Stimulated activated naive B cell treated with anti-CD40 and anti-IgM and Interleukin-4, amounts not matched to agents 10 μg/mL and 1 μg/mL and 100 μg/mL, for 72 hours (primary cell): ENCODE measurements around the gene PYGM.

Source experiments
- ATAC-seq, 2 donors: fragments of 150-1000 bp; cut with Tn5 transposase; replicated peaks; 2 replicates each; pipeline ENCODE4 v1.10.0; 2021; ENCODE audit warnings: moderate library complexity in 1 of 2
- DNase-seq: peaks from one replicate; pipeline ENCODE4 v3.0.0; 2021
- H3K27ac Mint-ChIP-seq: one replicate; pipeline ENCODE4 v1.8.0; 2022; ENCODE audit warnings: mild to moderate bottlenecking, mixed read lengths
- H3K27me3 Mint-ChIP-seq, 2 donors: one replicate each; pipeline ENCODE4 v1.8.0; 2022; ENCODE audit warnings: mixed read lengths in 2 of 2
- H3K36me3 Mint-ChIP-seq, 2 donors: one replicate each; pipeline ENCODE4 v1.8.0; 2022; ENCODE audit warnings: mixed read lengths in 2 of 2, mild to moderate bottlenecking in 1 of 2
- H3K4me1 Mint-ChIP-seq, 2 donors: one replicate each; pipeline ENCODE4 v1.8.0; 2022; ENCODE audit warnings: mixed read lengths in 2 of 2, mild to moderate bottlenecking in 1 of 2
- H3K4me3 Mint-ChIP-seq, 2 donors: one replicate each; pipeline ENCODE4 v1.8.0; 2022; ENCODE audit warnings: mild to moderate bottlenecking in 2 of 2, mixed read lengths in 2 of 2, moderate library complexity in 1 of 2
- H3K9me3 Mint-ChIP-seq, 2 donors: one replicate each; pipeline ENCODE4 v1.8.0; 2022; ENCODE audit warnings: mixed read lengths in 2 of 2, mild to moderate bottlenecking in 1 of 2

PYGM gene

DNA sequence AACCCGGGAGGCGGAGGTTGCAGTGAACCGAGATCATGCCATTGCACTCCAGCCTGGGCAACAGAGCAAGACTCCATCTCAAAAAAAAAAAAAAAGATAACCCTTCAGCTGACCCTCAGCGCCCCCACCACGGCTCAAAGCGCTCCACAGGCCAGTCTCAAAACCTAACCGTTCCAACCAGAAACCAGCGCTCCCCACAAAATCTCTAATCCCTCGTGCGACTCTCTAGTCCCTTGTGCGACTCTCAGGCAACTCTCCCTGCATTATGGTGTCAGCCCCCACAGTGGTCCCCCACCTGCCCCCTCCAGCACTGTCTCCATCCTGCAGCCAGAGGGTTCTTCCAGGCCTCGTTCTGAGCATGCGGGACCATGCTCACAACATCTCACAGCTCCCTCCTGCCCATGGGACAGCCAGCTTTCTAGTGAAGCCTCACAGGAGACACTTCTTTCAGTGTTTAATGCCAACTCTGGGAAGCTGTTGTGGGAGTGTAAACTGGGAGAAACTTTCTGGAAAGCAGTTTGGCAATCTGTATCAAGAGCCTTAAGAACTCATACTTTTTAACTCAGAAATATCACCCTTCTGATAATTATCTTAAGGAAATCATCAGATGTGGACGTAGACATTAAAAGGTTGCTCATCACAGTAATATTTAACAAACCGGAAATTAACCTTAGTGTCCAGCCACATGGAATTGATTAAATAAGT is 11.7 kb downstream of the PYGM start:
- ATAC-seq (no peak), DNase-seq (no peak)
- no peak overlapping the region for H3K27ac Mint-ChIP-seq
- no peaks in the 10 kb centered on the region for H3K27me3 Mint-ChIP-seq
- H3K36me3 Mint-ChIP-seq = peaks cover 16 to 36% of the 10 kb centered on the region in 2 donors
- no peak overlapping the region for H3K4me3 Mint-ChIP-seq
- no peaks in the 10 kb centered on the region for H3K9me3 Mint-ChIP-seq
- H3K4me1 Mint-ChIP-seq = peaks cover 30 to 64% of the 10 kb centered on the region in 2 donors

- DNase-seq = no peak
- peaks cover 10 to 20% of the 10 kb centered on the region in 2 donors for H3K36me3 Mint-ChIP-seq
- H3K9me3 Mint-ChIP-seq = no peaks in the 10 kb centered on the region
- peaks cover 34 to 64% of the 10 kb centered on the region in 2 donors for H3K4me1 Mint-ChIP-seq
- peak overlapping the region in 1 of 2 donors; percentile 88 for H3K4me3 Mint-ChIP-seq
- no peaks in the 10 kb centered on the region for H3K27me3 Mint-ChIP-seq
- no peak for ATAC-seq
- H3K27ac Mint-ChIP-seq = no peak overlapping the region
Observed at GRCh38 chr11:64746486-64746885, 13.3 kb downstream of the PYGM start.

DNA sequence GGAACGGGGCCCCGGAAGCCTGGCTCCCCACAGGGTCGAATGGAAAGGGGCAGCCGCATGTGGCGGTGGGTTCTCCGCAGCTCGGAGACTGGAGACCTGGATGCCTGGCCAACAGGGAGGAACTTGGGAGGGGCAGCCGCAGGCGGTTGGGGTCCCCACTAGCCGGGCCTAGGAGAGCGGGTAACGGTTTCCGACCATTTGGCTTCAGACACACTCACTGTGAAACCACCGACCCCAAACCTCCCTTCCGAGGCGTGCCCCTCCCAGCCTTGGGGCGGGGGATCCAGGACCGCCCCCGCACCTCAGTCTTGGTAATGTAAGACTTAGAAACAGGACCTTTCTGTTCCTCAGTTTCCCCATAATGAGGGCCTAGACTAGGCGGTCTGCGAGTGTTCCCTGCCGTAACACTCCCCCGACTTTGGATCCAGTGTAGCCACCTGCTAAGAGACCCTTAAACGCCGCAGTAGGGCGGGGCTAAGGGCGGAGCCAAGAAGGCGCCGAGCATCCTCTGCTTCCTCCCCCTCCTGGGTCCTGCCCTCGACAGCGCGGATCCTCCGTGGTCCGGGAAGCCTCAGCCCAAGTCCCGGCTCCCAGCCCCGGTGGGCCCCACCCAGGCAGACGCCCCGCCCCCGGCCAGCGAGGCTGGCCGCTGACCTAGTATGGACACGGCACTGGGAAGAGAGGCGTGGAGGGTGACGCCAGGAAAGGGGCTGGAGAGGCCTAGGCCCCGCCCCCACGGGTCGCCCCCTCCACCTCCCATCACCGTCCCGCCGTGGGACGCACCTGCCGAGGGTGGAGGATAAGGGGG is 14.0 kb downstream of the PYGM start:
- H3K9me3 Mint-ChIP-seq = no peaks in the 10 kb centered on the region
- DNase-seq (peak; percentile 66), ATAC-seq (peak; percentile 43 to 50)
- H3K4me3 Mint-ChIP-seq = peak overlapping the region; percentile 88 to 94
- H3K27me3 Mint-ChIP-seq = no peaks in the 10 kb centered on the region
- peaks cover 8 to 13% of the 10 kb centered on the region in 2 donors for H3K36me3 Mint-ChIP-seq
- peak overlapping the region; percentile 96 for H3K27ac Mint-ChIP-seq
- H3K4me1 Mint-ChIP-seq = peaks cover 37 to 60% of the 10 kb centered on the region in 2 donors

DNA sequence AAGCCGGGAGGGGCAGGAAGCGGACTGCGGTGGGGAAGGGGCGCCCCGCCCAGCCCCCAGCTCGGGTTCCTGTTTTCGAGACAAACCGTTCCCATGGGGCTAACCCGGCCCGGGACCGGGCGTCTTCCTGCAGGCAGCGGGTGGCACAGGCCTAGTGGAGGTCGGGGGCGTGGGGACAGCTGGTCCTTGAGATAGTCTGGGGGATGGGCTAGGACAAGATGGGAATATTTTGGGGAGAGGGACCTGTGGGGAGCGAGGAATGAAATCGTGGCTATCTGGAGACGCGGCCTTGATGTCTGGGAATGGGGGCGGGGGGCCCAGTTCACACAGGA is 14.6 kb downstream of the PYGM start:
- Mint-ChIP-seq H3K4me3 (peak overlapping the region; percentile 88 to 94), H3K36me3 (peaks cover 5 to 7% of the 10 kb centered on the region in 2 donors), H3K27ac (peak overlapping the region; percentile 96), H3K27me3 (no peaks in the 10 kb centered on the region), H3K9me3 (no peaks in the 10 kb centered on the region), H3K4me1 (peaks cover 35 to 60% of the 10 kb centered on the region in 2 donors)
- peak; percentile 73 for DNase-seq
- peak; percentile 32 to 51 for ATAC-seq

GRCh38 chr11:64744544-64745188 is 15.1 kb downstream of the PYGM start:
- DNase-seq (no peak), ATAC-seq (peak in 1 of 2 donors; percentile 2)
- no peaks in the 10 kb centered on the region for H3K9me3 Mint-ChIP-seq
- no peaks in the 10 kb centered on the region for H3K27me3 Mint-ChIP-seq
- peaks cover 3 to 4% of the 10 kb centered on the region in 2 donors for H3K36me3 Mint-ChIP-seq
- H3K4me1 Mint-ChIP-seq = peaks cover 34 to 60% of the 10 kb centered on the region in 2 donors
- peak overlapping the region; percentile 96 for H3K27ac Mint-ChIP-seq
- peak overlapping the region; percentile 88 to 94 for H3K4me3 Mint-ChIP-seq

GRCh38 chr11:64743591-64744543 is 15.9 kb downstream of the PYGM start, which contains the start of gene RASGRP2:
Gene RASGRP2 (minus strand): TSS chr11:64744142. CDS start chr11:64742866, 1,276 bp downstream.
- Mint-ChIP-seq H3K36me3 (peaks cover 5 to 8% of the 10 kb centered on the region in 2 donors), H3K27ac (peak within 1 kb of the TSS; percentile 93), H3K9me3 (no peaks in the 10 kb centered on the region), H3K4me3 (peak within 1 kb of the TSS; percentile 88 to 94), H3K4me1 (peaks cover 40 to 61% of the 10 kb centered on the region in 2 donors), H3K27me3 (no peaks in the 10 kb centered on the region)
- peak; percentile 68 for DNase-seq
- peak; percentile 48 to 56 for ATAC-seq

DNA sequence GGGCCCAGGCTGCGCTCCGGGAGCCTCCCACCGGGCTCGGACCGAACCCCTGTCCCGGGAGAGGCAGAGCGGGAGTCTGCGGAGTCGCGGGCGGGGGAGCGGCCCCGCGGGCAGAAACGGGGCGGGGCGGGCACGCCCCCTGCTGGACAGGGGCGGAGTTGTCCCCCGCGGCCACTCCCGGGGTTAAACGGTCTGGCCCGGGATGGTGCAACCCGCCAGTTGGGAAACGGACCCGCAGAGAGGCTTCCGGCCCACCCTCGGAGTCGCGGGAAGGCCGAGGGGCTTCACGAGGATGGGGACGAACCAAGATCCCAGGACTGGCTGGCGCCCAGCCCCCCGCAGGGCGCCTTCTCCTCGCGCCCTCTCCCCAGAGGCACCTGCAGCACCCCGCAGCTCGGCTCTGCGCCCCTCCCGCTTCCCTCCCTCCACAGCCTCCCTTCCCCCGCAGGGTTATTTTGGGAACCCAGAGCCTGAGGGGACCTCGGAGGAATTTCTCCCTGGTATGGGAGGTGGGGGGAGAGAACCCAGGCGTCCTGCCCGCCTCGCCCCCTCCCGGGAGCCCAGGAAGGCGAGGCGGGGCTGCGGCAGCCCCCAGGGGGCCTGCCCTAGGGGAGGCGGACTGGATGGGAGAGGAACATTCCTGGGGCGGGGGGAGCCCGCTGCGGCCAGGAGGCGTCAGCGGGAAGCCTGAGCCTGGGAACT is 16.7 kb downstream of the PYGM start:
- Mint-ChIP-seq H3K27ac (no peak overlapping the region), H3K27me3 (no peaks in the 10 kb centered on the region), H3K36me3 (peaks cover 4 to 5% of the 10 kb centered on the region in 2 donors), H3K4me1 (peaks cover 40 to 54% of the 10 kb centered on the region in 2 donors), H3K4me3 (peak overlapping the region; percentile 86 to 90), H3K9me3 (no peaks in the 10 kb centered on the region)
- peak; percentile 69 for DNase-seq
- ATAC-seq = peak; percentile 31 to 40

- Mint-ChIP-seq H3K9me3 (no peaks in the 10 kb centered on the region), H3K27ac (peak overlapping the region; percentile 69), H3K27me3 (no peaks in the 10 kb centered on the region), H3K4me1 (peaks cover 40 to 53% of the 10 kb centered on the region in 2 donors), H3K36me3 (peaks cover 2 to 4% of the 10 kb centered on the region in 2 donors), H3K4me3 (peak overlapping the region; percentile 82 to 86)
- DNase-seq (no peak), ATAC-seq (peak; percentile 21 to 38)
Observed at GRCh38 chr11:64742087-64742888, 17.5 kb downstream of the PYGM start.

DNA sequence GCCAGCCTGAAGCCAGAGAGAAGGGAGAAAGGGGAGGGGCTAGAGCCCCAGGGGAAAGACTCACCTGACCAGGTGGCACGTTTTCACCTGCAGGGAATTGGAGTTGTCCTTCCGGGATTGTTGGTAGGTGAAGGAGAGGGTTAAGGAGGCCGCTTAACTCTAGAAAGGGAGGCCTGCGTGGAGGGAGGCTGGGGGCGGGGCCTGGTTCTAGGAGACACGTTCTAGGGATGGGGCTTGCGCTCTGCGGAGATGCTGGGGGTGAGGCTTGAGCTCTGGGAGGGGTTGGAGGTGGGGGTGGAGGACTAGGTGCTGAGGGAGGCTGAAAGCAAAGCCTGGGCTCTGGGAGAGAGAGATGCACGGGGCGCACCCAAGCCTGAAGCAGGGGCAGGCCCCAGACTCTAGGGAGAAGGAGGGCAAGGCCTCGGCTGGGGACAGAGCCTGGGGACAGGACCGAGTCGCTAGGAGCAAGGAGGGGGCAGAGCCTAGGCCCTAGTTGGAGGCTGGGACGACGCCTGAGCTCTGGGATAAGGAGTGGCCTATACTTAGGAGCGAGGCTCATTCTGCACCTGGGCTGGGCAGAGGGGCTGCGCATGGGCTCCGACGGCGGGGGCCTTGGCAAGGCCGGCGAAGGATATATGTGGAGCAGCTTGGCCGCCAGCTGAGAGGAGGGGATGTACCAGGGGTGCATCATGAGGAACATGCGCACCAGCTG is 18.2 kb downstream of the PYGM start:
- DNase-seq = no peak
- Mint-ChIP-seq H3K9me3 (no peaks in the 10 kb centered on the region), H3K27me3 (no peaks in the 10 kb centered on the region), H3K27ac (peak overlapping the region; percentile 51), H3K36me3 (peaks cover 4 to 6% of the 10 kb centered on the region in 2 donors), H3K4me1 (peaks cover 41 to 61% of the 10 kb centered on the region in 2 donors), H3K4me3 (peak overlapping the region; percentile 82 to 86)
- no peak for ATAC-seq

DNA sequence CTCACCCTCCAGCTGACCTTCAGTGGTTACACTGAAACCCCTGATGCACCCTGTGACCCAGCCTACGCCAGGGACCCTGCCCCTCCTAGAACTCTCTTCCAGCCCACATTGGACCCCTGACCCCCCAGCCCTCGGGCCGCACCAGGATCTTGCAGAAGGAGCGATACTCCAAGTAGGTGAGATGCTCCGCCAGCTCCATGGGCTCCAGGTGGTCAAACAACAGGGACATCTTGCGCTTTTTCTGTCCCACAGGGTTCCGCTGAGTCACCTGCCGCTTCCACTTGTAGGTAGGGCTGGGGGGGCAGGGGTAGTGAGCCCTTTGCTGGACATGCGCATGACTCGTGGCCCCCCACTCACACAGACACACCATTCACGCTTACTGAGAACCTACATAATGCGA is 19.9 kb downstream of the PYGM start:
- no peak for ATAC-seq
- H3K27ac Mint-ChIP-seq = peak overlapping the region; percentile 53
- DNase-seq = no peak
- H3K36me3 Mint-ChIP-seq = peaks cover 6 to 10% of the 10 kb centered on the region in 2 donors
- H3K4me1 Mint-ChIP-seq = peaks cover 47 to 68% of the 10 kb centered on the region in 2 donors
- no peak overlapping the region for H3K4me3 Mint-ChIP-seq
- H3K9me3 Mint-ChIP-seq = no peaks in the 10 kb centered on the region
- H3K27me3 Mint-ChIP-seq = no peaks in the 10 kb centered on the region

- no peaks in the 10 kb centered on the region for H3K9me3 Mint-ChIP-seq
- peaks cover 6 to 12% of the 10 kb centered on the region in 2 donors for H3K36me3 Mint-ChIP-seq
- peak overlapping the region; percentile 22 for H3K27ac Mint-ChIP-seq
- H3K27me3 Mint-ChIP-seq = no peaks in the 10 kb centered on the region
- no peak for ATAC-seq
- H3K4me1 Mint-ChIP-seq = peaks cover 38 to 59% of the 10 kb centered on the region in 2 donors
- DNase-seq = no peak
- H3K4me3 Mint-ChIP-seq = no peak overlapping the region
Observed at GRCh38 chr11:64736654-64737053, 23.1 kb downstream of the PYGM start.

DNA sequence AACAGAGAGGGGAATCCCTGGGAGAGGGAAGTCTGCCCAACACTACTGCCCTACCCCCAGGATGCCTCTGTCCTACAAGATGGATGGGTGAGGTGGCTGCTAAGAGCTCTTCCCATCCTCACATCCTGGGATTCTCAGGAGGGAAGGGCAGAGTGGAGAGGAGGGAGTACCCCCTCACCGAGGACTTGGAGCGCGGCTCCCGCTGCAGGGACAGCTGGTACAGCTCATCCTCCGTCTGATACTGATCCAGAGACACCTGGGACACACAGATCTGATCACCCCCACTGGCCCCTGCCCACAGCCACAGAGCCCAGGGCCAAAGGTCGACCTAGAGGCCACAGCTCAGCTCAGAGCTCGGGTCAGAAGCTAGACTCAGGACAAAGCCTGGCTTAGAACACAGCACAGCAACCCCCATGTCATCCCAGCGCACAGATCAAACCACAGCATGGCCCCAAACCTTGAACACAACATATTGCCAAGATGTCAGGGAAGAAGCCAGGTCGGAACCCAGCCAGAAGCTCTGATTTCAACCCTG is 24.0 kb downstream of the PYGM start:
- Mint-ChIP-seq H3K27ac (peak overlapping the region; percentile 79), H3K36me3 (peaks cover 6 to 12% of the 10 kb centered on the region in 2 donors), H3K4me3 (no peak overlapping the region), H3K4me1 (peaks cover 32 to 56% of the 10 kb centered on the region in 2 donors), H3K27me3 (no peaks in the 10 kb centered on the region), H3K9me3 (no peaks in the 10 kb centered on the region)
- no peak for DNase-seq
- peak in 1 of 2 donors; percentile 57 for ATAC-seq
